Adrenal gland (tissue), 12 donors: ENCODE results near the gene SNRNP35. TPM values are rescaled to one million over a fixed set of nuclear protein-coding genes. Genes with fewer than 3 reads are reported as not detected.

Source experiments
- DNase-seq, 7 donors: peaks; one replicate each; pipeline ENCODE4 v3.0.0-alpha.2; 2019 to 2020
- H3K27ac ChIP-seq, 5 donors: fragments of 200-600 bp; sonication (generic) in 4 of 5; 1 replicate in 3 of 5; 2 replicates in 2 of 5; pipeline versions ENCODE4 v1.5.1 to v1.8.0; 2016 to 2020; ENCODE audit warnings: mild to moderate bottlenecking in 1 of 5
- H3K27me3 ChIP-seq: fragments of 200-600 bp; 2 replicates; pipeline ENCODE4 v1.8.0; 2021
- H3K36me3 ChIP-seq, 2 donors: fragments of 200-600 bp; replicated peaks in 1 of 2; 1 replicate in 1 of 2; 2 replicates in 1 of 2; pipeline versions ENCODE4 v1.5.1 to v1.8.0; 2018 to 2022
- H3K4me1 ChIP-seq, 2 donors: fragments of 200-600 bp; replicated peaks in 1 of 2; 1 replicate in 1 of 2; 2 replicates in 1 of 2; pipeline versions ENCODE4 v1.5.1 to v1.8.0; 2018 to 2021
- H3K4me3 ChIP-seq, 4 donors: fragments of 200-600 bp; sonication (generic) in 3 of 4; one replicate each; pipeline ENCODE4 v1.5.1; 2016 to 2018
- H3K9me3 ChIP-seq, 3 donors: fragments of 200-600 bp; sonication (generic) in 1 of 3; replicated peaks in 1 of 3; 1 replicate in 2 of 3; 2 replicates in 1 of 3; pipeline versions ENCODE4 v1.5.1 to v1.8.0; 2016 to 2021
- CTCF ChIP-seq, 6 experiments: fragments of 450-650 bp in 4 of 6; fragments of 200-600 bp in 2 of 6; sonication (generic) in 1 of 6; IDR thresholded peaks; 1 replicate in 5 of 6; 2 replicates in 1 of 6; pipeline versions ENCODE4 v1.5.1 to v1.8.0; 2016 to 2021; ENCODE audit warnings: antibody characterized with exemption in 6 of 6, mild to moderate bottlenecking in 2 of 6, moderate library complexity in 1 of 6
- POLR2A ChIP-seq, 2 donors: fragments of 450-650 bp; IDR thresholded peaks; one replicate each; pipeline ENCODE4 v1.6.1; 2017; ENCODE audit warnings: antibody characterized with exemption in 2 of 2, mild to moderate bottlenecking in 2 of 2, moderate library complexity in 1 of 2
- WGBS, 4 donors: extraction: QIAGEN DNeasy Blood & Tissue Kit in 2 of 4; methylation state at CpG; one replicate each; pipeline versions ENCODE4 v1.1.5 to v1.1.7; 2013 to 2017; 5-methylcytosine and 5-hydroxymethylcytosine counted together
- intact Hi-C, 2 donors: fragments of 100-400 bp; cut with DNase I; formaldehyde crosslinking; loops; one replicate each; pipeline versions ENCODE4 v1.14.1 to v1.15.0; 2022 to 2023
- polyA plus RNA-seq, 3 donors: library from polyadenylated mRNA; stranded (reverse); fragments of 200-250 nt in 2 of 3; fragments of 350-450 nt in 1 of 3; fragmentation: Illumina TruSeq in 1 of 3; extraction: RNeasy Lipid Tissue Mini Kit (QIAGEN cat#74804) in 1 of 3; gene quantifications; one replicate each; pipeline ENCODE4 v1.2.3, GENCODE V29; 2013 to 2014
- total RNA-seq, 9 donors: library from RNA; depleted of rRNA in 4 of 9; stranded (reverse); fragments of >200 nt in 4 of 9; fragments of 120-200 nt in 1 of 9; fragmentation: NEBNext Ultra II Directional in 1 of 9; extraction: Animal tissue kit (Norgen Biotek cat#: 25700) in 1 of 9; gene quantifications; one replicate each; pipeline versions ENCODE4 v1.1.0 to v1.2.4, GENCODE V29; 2013 to 2023
- donor health status: healthy with polysubstance abuse.
- donor health status: Bipolar disorder and iron deficiency.
- donor health status: DM: yes; HTN: yes; CAD: no.
- donor health status: DM: no; HTN: no; CAD: no.
- donor health status: DM: no; HTN: no; CAD: no.
- donor health status: DM: yes; HTN: yes; CAD: no.

Gene SNRNP35
- total and polyA plus RNA-seq, 12 donors = 12.5 to 157 (median 18.0) TPM

GRCh38 chr12:123472438-123472849, 14.5 kb downstream of the SNRNP35 start:
- Histone ChIP-seq H3K36me3 (peaks cover 0 to 37% of the 10 kb centered on the region in 2 donors), H3K27ac (no peak overlapping the region), H3K4me1 (peaks cover 0 to under 1% of the 10 kb centered on the region in 2 donors), H3K9me3 (no peaks in the 10 kb centered on the region), H3K4me3 (no peak overlapping the region), H3K27me3 (no peaks in the 10 kb centered on the region)
- intact Hi-C loops = no loop called here
- DNase-seq = no peak
- 59 to 70% (median 61%) methylated on average over 8 to 12 of the region's 12 CpGs for WGBS, 4 donors
- no peak for TF ChIP-seq CTCF (IDR thresholded peaks at IDR 0.05)
- TF ChIP-seq POLR2A (IDR thresholded peaks at IDR 0.05) = no peak

- Histone ChIP-seq H3K4me1 (peaks cover 10 to 14% of the 10 kb centered on the region in 2 donors), H3K4me3 (no peak overlapping the region)
- intact Hi-C loops = no loop called here
Observed at GRCh38 chr12:123474485-123475245, 16.7 kb downstream of the SNRNP35 start.

GRCh38 chr12:123475246-123475703, 17.3 kb downstream of the SNRNP35 start:
- intact Hi-C loops = no loop called here
- H3K4me3 ChIP-seq = no peak overlapping the region

More at GRCh38 chr12:123474485-123475245, 16.7 kb downstream of the SNRNP35 start:
- peaks cover 0 to 37% of the 10 kb centered on the region in 2 donors for H3K36me3 ChIP-seq
- H3K27ac ChIP-seq = no peak overlapping the region
- H3K9me3 ChIP-seq = no peaks in the 10 kb centered on the region
- 84 to 88% (median 85%) methylated on average over 13 of the region's 13 CpGs for WGBS, 4 donors
- H3K27me3 ChIP-seq = no peaks in the 10 kb centered on the region
- TF ChIP-seq POLR2A (IDR thresholded peaks at IDR 0.05) = no peak
- TF ChIP-seq CTCF (IDR thresholded peaks at IDR 0.05) = no peak
- no peak for DNase-seq

More at GRCh38 chr12:123475246-123475703, 17.3 kb downstream of the SNRNP35 start:
- no peak for DNase-seq
- Histone ChIP-seq H3K4me1 (peaks cover 10 to 14% of the 10 kb centered on the region in 2 donors), H3K9me3 (no peaks in the 10 kb centered on the region), H3K36me3 (peaks cover 0 to 34% of the 10 kb centered on the region in 2 donors), H3K27ac (no peak overlapping the region), H3K27me3 (no peaks in the 10 kb centered on the region)
- 89 to 95% (median 91%) methylated on average over 15 of the region's 15 CpGs for whole genome bisulfite sequencing, 4 donors
- TF ChIP-seq CTCF (IDR thresholded peaks at IDR 0.05) = no peak
- TF ChIP-seq POLR2A (IDR thresholded peaks at IDR 0.05) = no peak
